NT2/D1 (cell line): ENCODE data around the gene ATL1.
"Not testable (repeated sequence)": the region's sequence is repeated elsewhere in the genome, so short reads cannot be mapped to it uniquely, and the experiment has no call there.

Experiments
- DNase-seq: peaks from one replicate; pipeline ENCODE4 v3.0.0-alpha.2; 2011; ENCODE audit warnings: low read depth, low spot score
- H3K27me3 ChIP-seq: 2 replicates; pipeline ENCODE4 v1.6.0; 2011; ENCODE audit warnings: mild to moderate bottlenecking; ENCODE audit not compliant: insufficient read length, insufficient read depth
- H3K36me3 ChIP-seq: 2 replicates; pipeline ENCODE4 v1.6.1; 2011; ENCODE audit warnings: mild to moderate bottlenecking, low read length, mixed read lengths; ENCODE audit not compliant: insufficient read depth, insufficient read length
- H3K4me1 ChIP-seq: 2 replicates; pipeline ENCODE4 v1.5.1; 2011; ENCODE audit not compliant: insufficient read depth, insufficient read length
- H3K4me3 ChIP-seq: 2 replicates; pipeline ENCODE4 v1.5.1; 2011; ENCODE audit warnings: low read depth; ENCODE audit not compliant: insufficient read length
- H3K9ac ChIP-seq: 2 replicates; pipeline ENCODE4 v1.6.0; 2011; ENCODE audit warnings: low read depth; ENCODE audit not compliant: insufficient read length
- H3K9me3 ChIP-seq: 2 replicates; pipeline ENCODE4 v1.5.1; 2011; ENCODE audit warnings: mild to moderate bottlenecking, low read length; ENCODE audit not compliant: insufficient read depth
- SUZ12 ChIP-seq: IDR thresholded peaks from 2 replicates; pipeline ENCODE4 v1.6.1; 2011; ENCODE audit not compliant: insufficient read length, insufficient read depth; ENCODE audit errors: extremely low read depth
- YY1 ChIP-seq: IDR thresholded peaks from 2 replicates; pipeline ENCODE4 v1.6.1; 2011; ENCODE audit not compliant: insufficient read length, insufficient read depth
- ZNF274 ChIP-seq: IDR thresholded peaks from 2 replicates; pipeline ENCODE4 v1.6.1; 2011; ENCODE audit warnings: mild to moderate bottlenecking, low read depth, low read length

The ATL1 gene

DNA sequence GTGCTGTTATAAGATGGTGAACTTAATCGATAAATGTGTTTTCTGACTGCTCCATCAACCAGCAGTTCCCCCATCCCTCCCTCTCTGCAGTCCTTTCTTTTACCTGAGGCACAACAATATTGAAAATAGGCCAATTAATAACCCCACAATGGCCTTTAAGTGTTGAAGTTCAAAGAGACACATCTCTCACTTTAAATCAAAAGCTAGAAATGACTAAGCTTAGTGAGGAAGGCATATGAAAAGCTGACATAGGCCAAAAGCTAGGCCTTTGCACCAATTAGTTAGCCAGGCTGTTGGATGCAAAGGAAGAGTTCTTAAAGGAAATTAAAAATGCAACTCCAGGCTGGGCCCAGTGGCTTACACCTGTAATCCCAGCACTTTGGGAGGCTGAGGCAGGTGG is 64.5 kb downstream of the ATL1 start:
- Histone ChIP-seq H3K27me3 (no peaks in the 10 kb centered on the region), H3K4me3 (no peak overlapping the region), H3K4me1 (no peaks in the 10 kb centered on the region), H3K9me3 (no peaks in the 10 kb centered on the region), H3K36me3 (peaks cover 4% of the 10 kb centered on the region), H3K9ac (no peak overlapping the region)
- no peak for DNase-seq
- no peak for TF ChIP-seq SUZ12
- no peak for TF ChIP-seq ZNF274
- no peak for TF ChIP-seq YY1

DNA sequence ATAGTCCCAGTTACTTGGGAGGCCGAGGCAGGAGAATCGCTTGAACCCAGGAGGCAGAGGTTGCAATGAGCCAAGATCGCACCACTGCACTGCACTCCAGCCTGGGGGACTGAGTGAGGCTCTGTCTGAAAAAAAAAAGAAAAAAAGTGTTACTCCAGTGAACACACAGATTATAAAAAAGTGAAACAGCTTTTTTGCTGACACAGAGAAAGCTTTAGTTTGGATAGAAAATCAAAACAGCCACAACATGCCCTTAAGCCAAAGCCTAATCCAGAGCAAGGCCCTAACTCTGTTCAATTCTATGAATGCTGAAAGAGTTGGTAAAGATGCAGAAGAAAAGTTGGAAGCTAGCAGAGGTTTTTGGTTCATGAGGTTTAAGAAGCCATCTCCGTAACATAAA is 65.0 kb downstream of the ATL1 start:
- not testable (repeated sequence) for H3K4me3 ChIP-seq, H3K4me1 ChIP-seq, H3K9ac ChIP-seq, DNase-seq, H3K9me3 ChIP-seq, H3K27me3 ChIP-seq, H3K36me3 ChIP-seq

- Histone ChIP-seq H3K9ac (no peak overlapping the region), H3K36me3 (peaks cover 14% of the 10 kb centered on the region), H3K4me1 (no peaks in the 10 kb centered on the region), H3K27me3 (no peaks in the 10 kb centered on the region), H3K9me3 (no peaks in the 10 kb centered on the region), H3K4me3 (no peak overlapping the region)
- no peak for DNase-seq
- no peak for TF ChIP-seq SUZ12
- TF ChIP-seq YY1: no peak
- TF ChIP-seq ZNF274: no peak
Measured at GRCh38 chr14:50631408-50631821, 71.5 kb downstream of the ATL1 start.

DNA sequence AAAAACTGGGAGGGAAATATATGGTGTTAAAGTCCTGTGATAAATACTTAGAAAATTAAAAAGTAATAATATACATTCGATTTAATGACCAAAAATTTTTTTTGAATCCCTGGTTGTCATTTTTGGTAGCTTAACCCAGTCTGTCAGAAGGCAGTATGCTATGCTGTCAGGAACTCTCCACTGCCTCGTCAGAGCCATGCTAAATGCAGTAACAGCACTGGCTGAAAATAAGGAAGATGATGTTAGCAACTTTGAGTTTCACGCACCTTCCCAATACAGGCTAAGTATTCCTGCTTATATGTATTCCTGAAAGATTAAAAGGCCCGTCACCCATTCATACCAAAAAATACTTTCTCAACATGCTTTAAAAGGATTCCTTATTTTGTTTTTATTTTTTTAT is 74.0 kb downstream of the ATL1 start:
- H3K27me3 ChIP-seq: no peaks in the 10 kb centered on the region
- no peaks in the 10 kb centered on the region for H3K9me3 ChIP-seq
- DNase-seq: no peak
- peaks cover 19% of the 10 kb centered on the region for H3K36me3 ChIP-seq
- no peak overlapping the region for H3K9ac ChIP-seq
- no peaks in the 10 kb centered on the region for H3K4me1 ChIP-seq
- no peak for TF ChIP-seq ZNF274
- no peak for TF ChIP-seq SUZ12
- no peak for TF ChIP-seq YY1
- no peak overlapping the region for H3K4me3 ChIP-seq

- no peak overlapping the region for H3K4me3 ChIP-seq
- no peaks in the 10 kb centered on the region for H3K27me3 ChIP-seq
- peaks cover 27% of the 10 kb centered on the region for H3K36me3 ChIP-seq
- no peak overlapping the region for H3K9ac ChIP-seq
- no peaks in the 10 kb centered on the region for H3K9me3 ChIP-seq
- no peak for TF ChIP-seq ZNF274
- TF ChIP-seq YY1: no peak
- no peak for TF ChIP-seq SUZ12
- H3K4me1 ChIP-seq: no peaks in the 10 kb centered on the region
- no peak for DNase-seq
Measured at GRCh38 chr14:50635141-50635540, 75.2 kb downstream of the ATL1 start.

GRCh38 chr14:50647282-50647681 is 87.3 kb downstream of the ATL1 start:
- DNase-seq: no peak
- no peaks in the 10 kb centered on the region for H3K4me1 ChIP-seq

GRCh38 chr14:50647753-50648152 is 87.8 kb downstream of the ATL1 start:
- Histone ChIP-seq H3K4me3 (no peak overlapping the region), H3K36me3 (peaks cover 19% of the 10 kb centered on the region), H3K9me3 (no peaks in the 10 kb centered on the region), H3K4me1 (no peaks in the 10 kb centered on the region), H3K27me3 (no peaks in the 10 kb centered on the region), H3K9ac (no peak overlapping the region)
- DNase-seq: no peak
- no peak for TF ChIP-seq YY1
- TF ChIP-seq ZNF274: no peak
- TF ChIP-seq SUZ12: no peak

More at GRCh38 chr14:50647282-50647681, 87.3 kb downstream of the ATL1 start:
- peaks cover 19% of the 10 kb centered on the region for H3K36me3 ChIP-seq
- no peak for TF ChIP-seq ZNF274
- no peak for TF ChIP-seq YY1
- TF ChIP-seq SUZ12: no peak
- H3K4me3 ChIP-seq: no peak overlapping the region
- no peaks in the 10 kb centered on the region for H3K27me3 ChIP-seq
- no peaks in the 10 kb centered on the region for H3K9me3 ChIP-seq
- no peak overlapping the region for H3K9ac ChIP-seq

DNA sequence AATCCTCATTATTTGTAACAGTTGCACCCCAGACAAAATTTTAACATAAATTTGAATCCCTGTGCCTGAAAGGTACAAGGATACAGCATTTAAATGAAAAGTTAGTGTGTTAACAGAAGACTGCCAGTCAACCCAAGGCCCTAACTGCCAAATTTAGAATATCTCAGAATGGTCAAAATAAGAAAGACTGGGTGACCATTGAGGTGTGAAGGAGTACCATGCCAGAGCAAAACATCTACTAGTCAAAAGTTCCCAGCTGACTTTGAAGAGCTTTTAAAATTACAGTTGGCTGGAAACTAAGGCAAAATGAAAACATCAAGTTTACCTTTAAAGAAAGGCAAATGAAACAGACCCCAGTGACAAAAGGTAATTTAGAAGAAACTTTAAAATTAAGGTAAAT is 89.7 kb downstream of the ATL1 start:
- H3K27me3 ChIP-seq: no peaks in the 10 kb centered on the region
- peaks cover 4% of the 10 kb centered on the region for H3K36me3 ChIP-seq
- no peak overlapping the region for H3K9ac ChIP-seq
- no peak for DNase-seq
- TF ChIP-seq SUZ12 (no peak), YY1 (no peak), ZNF274 (no peak)
- H3K9me3 ChIP-seq: no peaks in the 10 kb centered on the region
- H3K4me3 ChIP-seq: no peak overlapping the region
- H3K4me1 ChIP-seq: no peaks in the 10 kb centered on the region
